Spleen (tissue), 11 donors: Measurements from ENCODE around the gene TOM1L2. TPM values are rescaled to one million over a fixed set of nuclear protein-coding genes. Genes with fewer than 3 reads are reported as not detected.

ENCODE experiments used
- DNase-seq: peaks from one replicate; pipeline ENCODE4 v3.0.0-alpha.2; 2020
- H3K27ac ChIP-seq, 8 donors: fragments of 200-600 bp; sonication (generic) in 7 of 8; 1 replicate in 4 of 8; 2 replicates in 4 of 8; pipeline versions ENCODE4 v1.5.0 to v1.8.0; 2016 to 2021; ENCODE audit warnings: inconsistent platforms in 4 of 8, mild to moderate bottlenecking in 4 of 8, moderate library complexity in 1 of 8
- H3K27me3 ChIP-seq, 7 donors: fragments of 200-600 bp; sonication (generic) in 6 of 7; replicated peaks in 1 of 7; 1 replicate in 4 of 7; 2 replicates in 3 of 7; pipeline versions ENCODE4 v1.5.0 to v1.8.0; 2016 to 2021; ENCODE audit warnings: inconsistent platforms in 3 of 7, mild to moderate bottlenecking in 1 of 7
- H3K36me3 ChIP-seq, 6 donors: fragments of 200-600 bp; sonication (generic) in 5 of 6; 1 replicate in 4 of 6; 2 replicates in 2 of 6; pipeline versions ENCODE4 v1.5.0 to v1.8.0; 2016 to 2021; ENCODE audit warnings: inconsistent platforms in 2 of 6
- H3K4me1 ChIP-seq, 6 donors: fragments of 200-600 bp; sonication (generic) in 5 of 6; 1 replicate in 3 of 6; 2 replicates in 3 of 6; pipeline versions ENCODE4 v1.5.0 to v1.8.0; 2016 to 2021; ENCODE audit warnings: inconsistent platforms in 3 of 6
- H3K4me3 ChIP-seq, 8 donors: fragments of 200-600 bp; sonication (generic) in 7 of 8; 1 replicate in 4 of 8; 2 replicates in 4 of 8; pipeline versions ENCODE4 v1.5.0 to v1.8.0; 2016 to 2021; ENCODE audit warnings: inconsistent platforms in 4 of 8, mild to moderate bottlenecking in 4 of 8, moderate library complexity in 2 of 8
- H3K9me3 ChIP-seq, 8 donors: fragments of 200-600 bp; sonication (generic) in 7 of 8; 1 replicate in 4 of 8; 2 replicates in 4 of 8; pipeline versions ENCODE4 v1.5.0 to v1.8.0; 2016 to 2021; ENCODE audit warnings: inconsistent platforms in 4 of 8
- POLR2A ChIP-seq, 3 donors: fragments of 450-650 bp; IDR thresholded peaks; one replicate each; pipeline ENCODE4 v1.5.1; 2017; ENCODE audit warnings: antibody characterized with exemption in 3 of 3, mild to moderate bottlenecking in 1 of 3
- POLR2AphosphoS5 ChIP-seq, 3 donors: sonication (generic); formaldehyde crosslinking; IDR thresholded peaks; one replicate each; pipeline ENCODE4 v1.5.1; 2017; ENCODE audit warnings: antibody characterized with exemption in 3 of 3
- WGBS, 5 donors: extraction: QIAGEN DNeasy Blood & Tissue Kit in 3 of 5; methylation state at CpG; one replicate each; pipeline versions ENCODE4 v1.1.5 to v1.1.7; 2013 to 2018; 5-methylcytosine and 5-hydroxymethylcytosine counted together
- intact Hi-C: fragments of 100-400 bp; cut with DNase I; formaldehyde crosslinking; loops from one replicate; pipeline ENCODE4 v1.15.0; 2023; ENCODE audit warnings: low total_unique reads
- polyA plus RNA-seq, 3 donors: library from polyadenylated mRNA; stranded (reverse); fragments of 200-250 nt; gene quantifications; one replicate each; pipeline ENCODE4 v1.2.1, GENCODE V29; 2013
- total RNA-seq, 7 donors: library from RNA; depleted of rRNA in 3 of 7; stranded (reverse); fragments of >200 nt in 3 of 7; fragmentation: NEBNext Ultra II Directional in 4 of 7; extraction: Animal tissue kit (Norgen Biotek cat#: 25700) in 4 of 7; gene quantifications; one replicate each; pipeline versions ENCODE4 v1.1.0 to v1.2.1, GENCODE V29; 2016 to 2021
- TF ChIP-seq, protein P1 (sequence below), 11 experiments: fragments of 200-600 bp in 7 of 11; fragments of 450-650 bp in 4 of 11; sonication (generic) in 4 of 11; IDR thresholded peaks in 8 of 11; conservative IDR thresholded peaks in 3 of 11; 1 replicate in 7 of 11; 2 replicates in 4 of 11; pipeline versions ENCODE4 v1.4.0 to v1.8.0; 2016 to 2021; ENCODE audit warnings: antibody characterized with exemption in 11 of 11, inconsistent platforms in 4 of 11, mild to moderate bottlenecking in 1 of 11
- donor health status: healthy with polysubstance abuse.
- donor health status: DM: no; HTN: no; CAD: no; lungs with moderate emphysema.
- donor health status: DM: no; HTN: no; CAD: no.
- donor health status: Bipolar disorder and iron deficiency.
- donor health status: healthy.
- donor health status: DM: no; HTN: no; CAD: no.
- donor health status: DM: yes; HTN: yes; CAD: no.

Gene TOM1L2
- total and polyA plus RNA-seq, 10 donors: 5.3 to 82.6 (median 53.6) TPM

GRCh38 chr17:17987901-17988300 is 15.7 kb upstream of the TOM1L2 start:
- WGBS, 5 donors: 85 to 91% (median 88%) methylated on average over 5 to 14 of the region's 14 CpGs
- intact Hi-C loops: no loop called here
- Histone ChIP-seq H3K4me3 (no peak overlapping the region), H3K27me3 (no peaks in the 10 kb centered on the region), H3K4me1 (no peaks in the 10 kb centered on the region), H3K36me3 (no peaks in the 10 kb centered on the region), H3K27ac (no peak overlapping the region), H3K9me3 (no peaks in the 10 kb centered on the region)
- TF ChIP-seq, protein P1, sequence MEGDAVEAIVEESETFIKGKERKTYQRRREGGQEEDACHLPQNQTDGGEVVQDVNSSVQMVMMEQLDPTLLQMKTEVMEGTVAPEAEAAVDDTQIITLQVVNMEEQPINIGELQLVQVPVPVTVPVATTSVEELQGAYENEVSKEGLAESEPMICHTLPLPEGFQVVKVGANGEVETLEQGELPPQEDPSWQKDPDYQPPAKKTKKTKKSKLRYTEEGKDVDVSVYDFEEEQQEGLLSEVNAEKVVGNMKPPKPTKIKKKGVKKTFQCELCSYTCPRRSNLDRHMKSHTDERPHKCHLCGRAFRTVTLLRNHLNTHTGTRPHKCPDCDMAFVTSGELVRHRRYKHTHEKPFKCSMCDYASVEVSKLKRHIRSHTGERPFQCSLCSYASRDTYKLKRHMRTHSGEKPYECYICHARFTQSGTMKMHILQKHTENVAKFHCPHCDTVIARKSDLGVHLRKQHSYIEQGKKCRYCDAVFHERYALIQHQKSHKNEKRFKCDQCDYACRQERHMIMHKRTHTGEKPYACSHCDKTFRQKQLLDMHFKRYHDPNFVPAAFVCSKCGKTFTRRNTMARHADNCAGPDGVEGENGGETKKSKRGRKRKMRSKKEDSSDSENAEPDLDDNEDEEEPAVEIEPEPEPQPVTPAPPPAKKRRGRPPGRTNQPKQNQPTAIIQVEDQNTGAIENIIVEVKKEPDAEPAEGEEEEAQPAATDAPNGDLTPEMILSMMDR (IDR thresholded peaks at IDR 0.05 in 8 of 11, conservative IDR thresholded peaks at IDR 0.05 in 3 of 11): no peak
- TF ChIP-seq POLR2A (IDR thresholded peaks at IDR 0.05) (no peak), POLR2AphosphoS5 (IDR thresholded peaks at IDR 0.05) (no peak)
- no peak for DNase-seq

DNA sequence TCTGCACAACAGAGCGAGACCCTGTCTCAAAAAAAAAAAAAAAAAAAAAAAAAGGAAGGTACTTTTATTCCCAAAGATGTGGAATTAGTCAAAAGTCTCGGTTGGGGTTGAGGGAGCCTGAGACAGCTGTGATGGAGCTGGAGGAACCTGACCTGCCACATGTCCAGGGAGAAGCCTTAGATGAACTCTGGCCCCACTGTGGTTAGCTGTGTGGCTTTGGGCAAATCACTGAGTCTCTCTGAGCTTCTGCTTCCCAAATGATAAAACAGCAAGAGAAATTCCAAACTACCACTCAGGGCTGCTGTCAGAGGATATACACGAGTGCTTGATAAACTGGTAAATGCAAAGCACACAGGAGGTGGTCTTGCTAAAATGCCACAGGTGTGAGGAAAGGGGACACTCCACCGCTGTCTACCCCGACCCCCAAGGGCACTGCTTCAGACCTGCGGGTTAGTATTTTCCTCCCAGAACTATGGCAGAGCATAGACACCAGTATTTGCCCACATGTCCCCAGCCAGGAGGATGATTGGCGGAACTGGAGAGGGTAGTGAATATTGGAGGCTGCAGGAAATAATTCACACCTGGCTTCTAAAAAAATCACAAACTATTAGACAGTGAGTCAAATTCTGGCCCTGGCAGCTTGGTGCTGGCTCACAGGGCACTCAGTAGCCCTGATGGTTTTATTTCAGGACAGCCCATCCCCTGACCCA is 15.1 kb upstream of the TOM1L2 start:
- Histone ChIP-seq H3K9me3 (no peaks in the 10 kb centered on the region), H3K4me3 (no peak overlapping the region), H3K4me1 (no peaks in the 10 kb centered on the region), H3K27me3 (no peaks in the 10 kb centered on the region), H3K36me3 (no peaks in the 10 kb centered on the region), H3K27ac (no peak overlapping the region)
- intact Hi-C loops: no loop called here
- TF ChIP-seq POLR2AphosphoS5 (IDR thresholded peaks at IDR 0.05) (no peak), POLR2A (IDR thresholded peaks at IDR 0.05) (no peak)
- TF ChIP-seq, protein P1 (IDR thresholded peaks at IDR 0.05 in 8 of 11, conservative IDR thresholded peaks at IDR 0.05 in 3 of 11): no peak
- DNase-seq: no peak
- 85 to 91% (median 86%) methylated on average over 7 of the region's 7 CpGs for WGBS, 5 donors

- H3K4me1 ChIP-seq: no peaks in the 10 kb centered on the region
Measured at GRCh38 chr17:17985555-17985954, 13.4 kb upstream of the TOM1L2 start.

DNA sequence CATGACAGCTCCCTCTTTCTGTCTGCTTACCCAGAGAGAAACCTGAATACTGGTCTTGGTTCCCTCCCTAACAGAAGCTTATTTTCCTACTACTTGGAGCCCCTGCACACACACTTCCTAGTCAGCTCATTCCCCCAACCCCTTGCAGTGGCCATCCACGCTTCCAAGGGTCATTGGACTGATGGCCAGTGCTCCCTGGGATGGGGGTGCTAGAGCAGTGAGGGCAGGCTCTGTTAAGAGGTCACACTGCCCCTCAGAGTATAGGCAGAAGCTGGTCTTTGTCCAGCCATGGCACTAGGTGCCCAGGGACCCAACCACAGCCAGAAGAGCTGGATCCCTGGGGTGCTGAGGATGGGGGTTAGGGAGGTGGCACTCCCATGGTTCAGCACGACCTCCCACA is 13.0 kb upstream of the TOM1L2 start:
- 71 to 92% (median 85%) methylated on average over 1 to 2 of the region's 2 CpGs for WGBS, 5 donors
- intact Hi-C loops: no loop called here
- H3K27ac ChIP-seq: no peak overlapping the region

More at GRCh38 chr17:17985555-17985954, 13.4 kb upstream of the TOM1L2 start:
- intact Hi-C loops: no loop called here
- H3K4me3 ChIP-seq: no peak overlapping the region
- WGBS, 5 donors: 43 to 73% (median 60%) methylated on average over 3 of the region's 3 CpGs
- no peaks in the 10 kb centered on the region for H3K9me3 ChIP-seq
- H3K36me3 ChIP-seq: no peaks in the 10 kb centered on the region
- TF ChIP-seq POLR2AphosphoS5 (IDR thresholded peaks at IDR 0.05) (no peak), POLR2A (IDR thresholded peaks at IDR 0.05) (no peak)
- TF ChIP-seq, protein P1 (IDR thresholded peaks at IDR 0.05 in 8 of 11, conservative IDR thresholded peaks at IDR 0.05 in 3 of 11): no peak
- DNase-seq: no peak
- H3K27me3 ChIP-seq: no peaks in the 10 kb centered on the region
- no peak overlapping the region for H3K27ac ChIP-seq

More for the DNA sequence above, 13.0 kb upstream of the TOM1L2 start:
- no peak for TF ChIP-seq POLR2AphosphoS5 (IDR thresholded peaks at IDR 0.05)
- no peaks in the 10 kb centered on the region for H3K27me3 ChIP-seq
- H3K36me3 ChIP-seq: no peaks in the 10 kb centered on the region
- no peaks in the 10 kb centered on the region for H3K4me1 ChIP-seq
- no peak overlapping the region for H3K4me3 ChIP-seq
- no peaks in the 10 kb centered on the region for H3K9me3 ChIP-seq
- no peak for DNase-seq
